Endothelial cell of umbilical vein (primary cell): ENCODE data around the gene USP7. TPM values are rescaled to one million over a fixed set of nuclear protein-coding genes. Genes with fewer than 3 reads are reported as not detected.

Experiments
- Bru-seq: library from RNA; stranded (reverse); fragments of 400-500 nt; gene quantifications from one replicate; lab custom pipeline; 2021; lab: Mats Ljungman, UMichigan
- BruChase-seq, 2 experiments: library from RNA; stranded (reverse); fragments of 400-500 nt; gene quantifications; one replicate each; lab custom pipeline; 2021; lab: Mats Ljungman, UMichigan
- BruUV-seq: library from RNA; stranded (reverse); fragments of 400-500 nt; replicated peaks from 2 replicates; lab custom pipeline; 2021; lab: Mats Ljungman, UMichigan
- CTCF ChIA-PET: fragments of 300-600, 350-600 bp; sonication (Branson Sonifier 250); formaldehyde crosslinking; loops from one replicate; lab custom pipeline; 2021; ENCODE audit warnings: antibody characterized with exemption, inconsistent platforms; lab: Charles Lee
- POLR2A ChIA-PET: fragments of 300-600, 350-600 bp; sonication (Branson Sonifier 250); formaldehyde crosslinking; loops from one replicate; lab custom pipeline; 2021; ENCODE audit warnings: antibody characterized with exemption, inconsistent platforms; lab: Charles Lee
- DNase-seq: peaks from one replicate; pipeline ENCODE4 v3.0.0-alpha.2; 2011; ENCODE audit warnings: low read depth, low spot score
- FAIRE-seq: peaks from 2 replicates; lab custom pipeline; 2011; peaks lifted over from hg19 to GRCh38; lab: Jason Lieb, UNC
- H2AFZ ChIP-seq: 2 replicates; pipeline ENCODE4 v1.6.0; 2012; ENCODE audit warnings: low read depth, low read length, control low read depth, inconsistent platforms
- H3K27ac ChIP-seq: 2 replicates; pipeline ENCODE4 v1.5.1; 2011; ENCODE audit warnings: low read depth, mild to moderate bottlenecking, control low read depth, low read length, moderate library complexity; ENCODE audit not compliant: insufficient read depth
- H3K27me3 ChIP-seq, 2 experiments: 2 replicates each; pipeline versions ENCODE4 v1.6.0 to v1.6.1; 2011; ENCODE audit warnings: low read length in 2 of 2, mixed read lengths in 1 of 2; ENCODE audit not compliant: control insufficient read depth in 2 of 2, insufficient read depth in 2 of 2
- H3K36me3 ChIP-seq, 2 experiments: 2 replicates in 1 of 2; 3 replicates in 1 of 2; pipeline ENCODE4 v1.5.1; 2011; ENCODE audit warnings: low read length in 2 of 2, mild to moderate bottlenecking in 1 of 2, moderate library complexity in 1 of 2; ENCODE audit not compliant: control insufficient read depth in 2 of 2, insufficient read depth in 2 of 2; ENCODE audit errors: extremely low read depth in 1 of 2
- H3K4me1 ChIP-seq: 3 replicates; pipeline ENCODE4 v1.5.1; 2011; ENCODE audit warnings: mild to moderate bottlenecking, low read length; ENCODE audit not compliant: control insufficient read depth, insufficient read depth; ENCODE audit errors: extremely low read depth
- H3K4me2 ChIP-seq: 2 replicates; pipeline ENCODE4 v1.6.1; 2011; ENCODE audit warnings: low read length, control low read depth, mixed read lengths; ENCODE audit not compliant: insufficient read depth
- H3K4me3 ChIP-seq, 3 experiments: fragments of 200-600 bp in 1 of 3; sonication (generic), shearing (Covaris generic) in 1 of 3; replicated peaks in 1 of 3; 2 replicates each; pipeline ENCODE4 v1.5.1; 2011 to 2016; ENCODE audit warnings: control low read depth in 3 of 3, low read length in 3 of 3, mild to moderate bottlenecking in 2 of 3, inconsistent platforms in 1 of 3, low read depth in 1 of 3, moderate library complexity in 1 of 3; ENCODE audit not compliant: insufficient read depth in 1 of 3
- H3K79me2 ChIP-seq: 2 replicates; pipeline ENCODE4 v1.6.0; 2012; ENCODE audit warnings: low read length, inconsistent platforms; ENCODE audit not compliant: control insufficient read depth, insufficient read depth
- H3K9ac ChIP-seq: replicated peaks from 2 replicates; pipeline ENCODE3; 2011; ENCODE audit warnings: low read length, control low read depth; ENCODE audit not compliant: insufficient read depth; ENCODE audit errors: extremely low read depth
- H3K9me1 ChIP-seq: replicated peaks from 3 replicates; pipeline ENCODE4 v1.6.0; 2011; ENCODE audit warnings: mild to moderate bottlenecking, low read length; ENCODE audit not compliant: control insufficient read depth, insufficient read depth; ENCODE audit errors: extremely low read depth
- H3K9me3 ChIP-seq: replicated peaks from 2 replicates; pipeline ENCODE4 v1.5.1; 2012; ENCODE audit warnings: low read length, inconsistent platforms; ENCODE audit not compliant: control insufficient read depth, insufficient read depth
- H4K20me1 ChIP-seq: replicated peaks from 2 replicates; pipeline ENCODE3; 2011; ENCODE audit warnings: mild to moderate bottlenecking, low read length; ENCODE audit not compliant: control insufficient read depth, insufficient read depth; ENCODE audit errors: extremely low read depth
- EZH2 ChIP-seq: IDR thresholded peaks from 2 replicates; pipeline ENCODE4 v1.6.1; 2012; ENCODE audit warnings: borderline replicate concordance, low read depth, mild to moderate bottlenecking, moderate library complexity, low read length, inconsistent platforms; ENCODE audit not compliant: severe bottlenecking
- FOS ChIP-seq: IDR thresholded peaks from 2 replicates; pipeline ENCODE4 v1.6.1; 2011; ENCODE audit warnings: mild to moderate bottlenecking, low read length, moderate library complexity, borderline replicate concordance; ENCODE audit not compliant: insufficient read depth
- GATA2 ChIP-seq: IDR thresholded peaks from 2 replicates; pipeline ENCODE4 v1.7.0; 2011; ENCODE audit warnings: low read depth, mild to moderate bottlenecking, moderate library complexity, mixed read lengths, low read length; ENCODE audit not compliant: insufficient read length, insufficient read depth
- JUN ChIP-seq: IDR thresholded peaks from 2 replicates; pipeline ENCODE4 v1.6.1; 2011; ENCODE audit warnings: borderline replicate concordance, low read depth; ENCODE audit not compliant: insufficient read length, insufficient read depth
- MYC ChIP-seq: IDR thresholded peaks from one replicate; pipeline ENCODE4 v1.6.1; 2011; ENCODE audit warnings: mild to moderate bottlenecking, low read depth, low read length
- POLR2A ChIP-seq: IDR thresholded peaks from 2 replicates; pipeline ENCODE4 v1.6.1; 2012; ENCODE audit warnings: low read depth, mild to moderate bottlenecking, control low read depth, low read length
- POLR2AphosphoS5 ChIP-seq: IDR thresholded peaks from 2 replicates; pipeline ENCODE4 v1.6.1; 2012; ENCODE audit warnings: low read depth, mild to moderate bottlenecking, control low read depth, low read length, moderate library complexity; ENCODE audit not compliant: insufficient read depth
- dilution Hi-C: fragments of 300-500 bp; cut with MboI; formaldehyde crosslinking; loops from one replicate; pipeline ENCODE4 v1.15.0; 2019; ENCODE audit warnings: low sequenced_read_pairs; ENCODE audit not compliant: extremely low pct_ligation_motif_present
- intact Hi-C: fragments of 100-400 bp; cut with micrococcal nuclease; formaldehyde crosslinking; loops from one replicate; pipeline ENCODE4 v1.10.0; 2022
- long read RNA-seq: library from polyadenylated mRNA; stranded (forward); transcript quantifications from one replicate; pipeline ENCODE4 v2.0.0, GENCODE V29; 2021
- polyA minus RNA-seq, 3 experiments: library from RNA; depleted of rRNA, polyadenylated mRNA; stranded (reverse); fragments of >200 nt; gene quantifications; 1 replicate in 1 of 3; 2 replicates in 2 of 3; pipeline ENCODE4 v1.2.3, GENCODE V29; 2011
- polyA plus RNA-seq, 4 experiments: library from polyadenylated mRNA; depleted of rRNA in 3 of 4; stranded (reverse) in 3 of 4; unstranded in 1 of 4; fragments of >200 nt; gene quantifications; 2 replicates each; pipeline versions ENCODE4 v1.2.1 to v1.2.3, GENCODE V29; 2011 to 2012; ENCODE audit warnings: missing spikeins in 1 of 4
- total RNA-seq: library from RNA; stranded (reverse); gene quantifications from 2 replicates; pipeline ENCODE4 v1.2.3, GENCODE V29; 2021
- TF ChIP-seq, protein P1 (sequence below): IDR thresholded peaks from 2 replicates; pipeline ENCODE4 v1.6.1; 2011; ENCODE audit not compliant: insufficient read depth, insufficient read length
- TF ChIP-seq, protein P2 (sequence below), 2 donors: IDR thresholded peaks; 1 replicate in 1 of 2; 2 replicates in 1 of 2; pipeline ENCODE4 v1.5.1; 2011; ENCODE audit warnings: low read length in 2 of 2, mild to moderate bottlenecking in 2 of 2, moderate library complexity in 2 of 2, control low read depth in 1 of 2, inconsistent platforms in 1 of 2, low read depth in 1 of 2; ENCODE audit not compliant: insufficient read depth in 1 of 2; ENCODE audit errors: extremely low read depth in 1 of 2

USP7 gene
- 130 and 138 TPM in 2 replicates for total RNA-seq
- 12.3 and 17.7 TPM in 2 replicates for polyA plus RNA-seq
- 14.4 and 15.5 TPM in 2 replicates for polyA plus RNA-seq (2011; cell fraction: cytosol; rRNA removed)
- polyA plus RNA-seq (2011; cell fraction: nucleus; rRNA removed): 96.4 and 103 TPM in 2 replicates
- 84.4 and 115 TPM in 2 replicates for polyA plus RNA-seq (2012)
- 116 and 129 TPM in 2 replicates for polyA minus RNA-seq
- 21.5 TPM for polyA minus RNA-seq (2011; cell fraction: cytosol; rRNA and poly(A)+ RNA removed)
- polyA minus RNA-seq (2011; cell fraction: nucleus; rRNA and poly(A)+ RNA removed): 144 and 192 TPM in 2 replicates
- percentile 90 among the genes with signal in this experiment for Bru-seq, nascent RNA
- BruChase-seq, experiment 1, labeled RNA remaining after a 6-hour chase: percentile 95 among the genes with signal in this experiment
- BruChase-seq, experiment 2, labeled RNA remaining after a 2-hour chase: percentile 92 among the genes with signal in this experiment
- long read RNA-seq, full-length matches to known transcripts: 46 of 91 reads
- long read RNA-seq, partial matches to known transcripts: 18 of 91 reads
- long read RNA-seq, other reads (novel, unspliced or antisense): 27 of 91 reads

DNA sequence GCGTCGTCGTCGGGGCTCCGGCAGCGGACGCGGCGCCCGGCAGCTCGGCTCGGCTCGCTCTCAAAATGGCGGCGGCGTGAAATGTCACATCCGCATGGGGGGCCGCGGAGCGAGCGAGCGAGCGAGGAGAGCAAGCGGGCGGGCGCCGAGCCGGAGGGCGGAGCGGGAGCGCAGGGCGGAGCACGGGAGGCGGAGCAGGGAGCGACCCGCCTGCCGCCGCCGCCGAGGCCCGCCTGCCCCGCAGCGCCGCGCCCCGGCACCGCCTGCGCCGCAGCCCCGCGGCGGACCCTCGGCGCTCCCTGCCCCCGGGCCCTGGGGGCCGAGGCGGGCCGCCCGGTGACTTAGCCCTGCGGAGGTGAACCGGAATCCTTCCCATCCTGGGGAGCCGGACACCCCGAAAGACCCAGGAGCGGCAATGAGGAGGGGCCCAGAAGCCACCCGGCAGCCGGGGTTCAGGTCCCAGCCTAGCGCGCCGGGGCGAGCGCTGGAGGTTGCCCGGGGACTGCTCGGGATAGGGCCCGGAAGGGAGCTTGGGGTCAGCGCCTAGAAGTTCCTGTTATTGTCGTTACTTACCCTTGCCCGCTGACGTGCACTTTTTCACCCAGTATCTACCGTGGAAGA, at the start of gene USP7:
TSS of gene USP7 (minus strand) at position 86 of the 621 bp plus-strand sequence. CDS start 621 bp downstream, outside the sequence.
- Histone ChIP-seq H2AFZ (peak within 1 kb of the TSS; percentile 91), H3K9me1 (peaks cover 4% of the 10 kb centered on the region), H4K20me1 (peaks cover 3% of the 10 kb centered on the region), H3K9ac (peak within 1 kb of the TSS; percentile 89), H3K27me3 (no peaks in the 10 kb centered on the region), H3K4me1 (peaks cover 34% of the 10 kb centered on the region), H3K4me3 (peak within 1 kb of the TSS; percentile 45 to 82 (median 64)), H3K79me2 (peaks cover 42% of the 10 kb centered on the region), H3K27ac (peak within 1 kb of the TSS; percentile 51), H3K9me3 (no peaks in the 10 kb centered on the region), H3K4me2 (peak within 1 kb of the TSS; percentile 94), H3K36me3 (no peaks in the 10 kb centered on the region)
- intact Hi-C loops (loop anchor here (1.0 to 5.0 kb wide), 2 partner anchors 83 to 166 kb away; no protein-coding TSS in a partner anchor), dilution Hi-C loops (no loop called here)
- DNase-seq (peak; percentile 88), FAIRE-seq (peak; percentile 50)
- TF ChIP-seq POLR2A (peak; percentile 68), POLR2AphosphoS5 (peak; percentile 74), FOS (no peak)
- BruUV-seq: no TSS peak
- POLR2A ChIA-PET: no interaction called here
- CTCF ChIA-PET: interaction anchor here (1.2 to 1.7 kb wide), 3 partner anchors 45 to 171 kb away, joined by 3 to 10 read pairs (median 3); no protein-coding TSS in a partner anchor

DNA sequence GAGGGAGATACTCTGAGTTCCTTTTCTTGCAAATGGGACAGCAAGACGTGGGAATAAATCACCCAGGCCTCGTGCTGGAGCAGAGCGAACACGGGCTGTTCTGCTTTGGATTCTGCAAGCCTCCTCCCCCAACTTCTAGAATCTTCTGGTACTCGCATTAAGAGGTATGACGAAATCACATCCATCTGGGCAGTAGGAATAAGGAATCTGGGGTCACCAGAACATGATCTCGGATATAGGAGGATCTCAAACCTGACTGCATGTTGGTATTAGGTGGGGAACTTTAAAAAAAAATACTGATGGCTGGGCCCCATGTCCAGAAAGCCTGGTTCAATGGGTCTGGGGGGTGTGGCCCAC, 49.8 kb upstream of the USP7 start:
- no peak for FAIRE-seq
- Histone ChIP-seq H3K79me2 (no peaks in the 10 kb centered on the region), H3K4me1 (peaks cover 9% of the 10 kb centered on the region), H3K27ac (no peak overlapping the region), H2AFZ (no peak overlapping the region), H3K4me2 (no peak overlapping the region), H3K9me1 (no peaks in the 10 kb centered on the region), H3K36me3 (no peaks in the 10 kb centered on the region), H4K20me1 (no peaks in the 10 kb centered on the region), H3K9me3 (no peaks in the 10 kb centered on the region), H3K4me3 (no peak overlapping the region), H3K27me3 (no peaks in the 10 kb centered on the region), H3K9ac (no peak overlapping the region)
- dilution Hi-C loops: no loop called here
- no peak for DNase-seq
- ChIA-PET POLR2A (interaction anchor here (0.6 kb wide), 1 partner anchor 78 kb away, joined by 4 read pairs; the partner anchor contains the start of gene HAPSTR1), CTCF (interaction anchor here (0.7 to 2.7 kb wide), 17 partner anchors 11 to 133 kb away, joined by 3 to 13 read pairs (median 4); no protein-coding TSS in a partner anchor)
- intact Hi-C loops: no loop called here
- TF ChIP-seq FOS (no peak), POLR2AphosphoS5 (no peak), GATA2 (no peak), POLR2A (no peak), MYC (no peak), JUN (no peak), EZH2 (no peak)
- TF ChIP-seq, protein P1, sequence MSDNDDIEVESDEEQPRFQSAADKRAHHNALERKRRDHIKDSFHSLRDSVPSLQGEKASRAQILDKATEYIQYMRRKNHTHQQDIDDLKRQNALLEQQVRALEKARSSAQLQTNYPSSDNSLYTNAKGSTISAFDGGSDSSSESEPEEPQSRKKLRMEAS: no peak
- TF ChIP-seq, protein P2, sequence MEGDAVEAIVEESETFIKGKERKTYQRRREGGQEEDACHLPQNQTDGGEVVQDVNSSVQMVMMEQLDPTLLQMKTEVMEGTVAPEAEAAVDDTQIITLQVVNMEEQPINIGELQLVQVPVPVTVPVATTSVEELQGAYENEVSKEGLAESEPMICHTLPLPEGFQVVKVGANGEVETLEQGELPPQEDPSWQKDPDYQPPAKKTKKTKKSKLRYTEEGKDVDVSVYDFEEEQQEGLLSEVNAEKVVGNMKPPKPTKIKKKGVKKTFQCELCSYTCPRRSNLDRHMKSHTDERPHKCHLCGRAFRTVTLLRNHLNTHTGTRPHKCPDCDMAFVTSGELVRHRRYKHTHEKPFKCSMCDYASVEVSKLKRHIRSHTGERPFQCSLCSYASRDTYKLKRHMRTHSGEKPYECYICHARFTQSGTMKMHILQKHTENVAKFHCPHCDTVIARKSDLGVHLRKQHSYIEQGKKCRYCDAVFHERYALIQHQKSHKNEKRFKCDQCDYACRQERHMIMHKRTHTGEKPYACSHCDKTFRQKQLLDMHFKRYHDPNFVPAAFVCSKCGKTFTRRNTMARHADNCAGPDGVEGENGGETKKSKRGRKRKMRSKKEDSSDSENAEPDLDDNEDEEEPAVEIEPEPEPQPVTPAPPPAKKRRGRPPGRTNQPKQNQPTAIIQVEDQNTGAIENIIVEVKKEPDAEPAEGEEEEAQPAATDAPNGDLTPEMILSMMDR (IDR thresholded peaks at IDR 0.05; ENCODE audit: extremely low read depth in 1 of 2, insufficient read depth in 1 of 2, low read depth in 1 of 2, low read length in 2 of 2): no peak
- no TSS peak for BruUV-seq
